CD4-positive, alpha-beta T cell treated with Interferon alpha-2 for 1 hour (primary cell): ENCODE measurements around the gene FANCC.

Source experiments
- DNase-seq, 2 donors: peaks; one replicate each; pipeline ENCODE4 v3.0.0-alpha.2; 2020 to 2022

FANCC gene

DNA sequence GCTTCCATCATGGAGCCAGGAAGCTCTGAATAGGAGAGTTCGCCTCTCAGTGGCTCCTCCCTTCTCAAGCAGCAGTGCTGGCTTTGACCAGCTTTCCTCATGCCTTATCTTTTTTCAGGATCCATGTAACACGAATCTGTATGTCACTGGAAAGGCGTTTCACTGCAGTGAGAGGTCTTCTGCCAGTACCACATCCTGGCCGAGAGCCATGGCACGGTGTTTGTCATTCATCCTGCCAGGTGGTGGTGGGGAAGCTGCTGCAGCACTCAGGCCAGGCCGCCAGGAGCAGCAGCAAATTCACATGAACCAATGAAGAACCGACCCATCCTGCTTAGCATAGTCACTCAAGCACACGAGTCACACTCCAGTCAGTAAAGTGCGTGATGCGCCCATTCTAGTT lies 179.0 kb downstream of the FANCC start:
- no peak for DNase-seq

DNA sequence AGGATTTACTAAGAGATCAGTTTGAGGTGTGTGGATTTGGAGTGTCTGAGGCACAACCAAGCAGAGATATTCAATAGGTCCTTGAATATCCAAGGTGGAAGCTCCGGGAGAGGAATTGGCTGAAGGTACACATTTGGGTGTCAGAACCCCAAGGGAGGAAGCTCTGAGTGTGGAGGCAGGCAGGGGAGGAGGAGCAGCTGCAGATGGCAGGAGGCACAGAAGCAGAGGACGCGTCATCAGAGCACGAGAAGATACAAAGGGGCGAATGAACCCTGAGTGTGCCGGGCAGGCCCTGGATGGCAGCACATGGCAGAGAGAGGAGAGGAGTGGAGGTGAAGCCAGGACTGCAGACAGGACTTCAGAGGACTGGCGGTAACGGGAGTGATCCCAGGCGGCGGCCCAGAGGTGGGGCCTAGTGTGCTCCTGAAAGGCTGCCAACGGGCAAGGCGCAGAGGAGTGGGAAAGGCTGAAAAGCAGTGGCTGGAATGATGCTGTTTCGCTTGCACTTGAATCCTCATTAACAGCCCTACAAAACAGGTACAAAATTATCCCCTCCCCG lies 179.8 kb downstream of the FANCC start:
- no peak for DNase-seq

DNA sequence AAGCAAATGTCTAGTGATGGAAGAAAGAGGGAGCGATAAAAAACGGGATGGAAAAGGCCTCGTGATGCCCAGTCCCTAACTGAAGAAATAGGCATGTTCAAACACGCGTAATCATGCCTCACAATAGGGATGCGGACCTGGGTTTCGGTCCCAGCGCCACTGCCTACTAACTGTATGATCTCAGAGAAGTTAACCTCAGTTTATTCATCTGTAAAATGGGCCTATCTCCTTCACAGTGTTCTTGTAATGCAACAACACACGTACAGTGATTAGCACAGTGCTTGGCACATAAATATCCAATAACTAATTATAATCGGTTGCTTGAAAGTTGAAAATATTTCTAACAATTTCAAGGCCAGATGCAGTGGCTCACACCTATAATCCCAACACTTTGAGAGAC lies 181.8 kb downstream of the FANCC start:
- DNase-seq = no peak

DNA sequence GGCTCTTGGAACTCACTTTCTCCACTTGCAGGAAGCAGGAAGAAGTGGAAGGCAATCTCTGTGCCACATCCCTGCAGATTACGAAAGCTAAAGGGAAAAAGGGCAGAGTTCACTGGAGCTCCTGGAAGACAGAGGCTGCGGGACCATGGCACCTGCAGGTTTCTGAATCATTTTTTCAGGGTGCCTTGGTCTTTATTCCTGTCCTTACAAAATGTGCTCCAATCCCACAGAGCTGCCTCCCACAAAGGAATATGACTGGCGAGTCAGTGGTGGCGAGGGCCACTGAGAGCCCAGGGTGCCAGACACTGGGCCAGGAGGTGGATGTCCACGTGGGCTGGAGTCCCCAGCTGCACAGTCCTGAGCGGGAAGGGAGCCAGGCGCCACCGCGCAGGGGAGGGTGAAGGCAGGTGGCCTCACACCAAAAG lies 183.0 kb downstream of the FANCC start:
- DNase-seq = no peak

DNA sequence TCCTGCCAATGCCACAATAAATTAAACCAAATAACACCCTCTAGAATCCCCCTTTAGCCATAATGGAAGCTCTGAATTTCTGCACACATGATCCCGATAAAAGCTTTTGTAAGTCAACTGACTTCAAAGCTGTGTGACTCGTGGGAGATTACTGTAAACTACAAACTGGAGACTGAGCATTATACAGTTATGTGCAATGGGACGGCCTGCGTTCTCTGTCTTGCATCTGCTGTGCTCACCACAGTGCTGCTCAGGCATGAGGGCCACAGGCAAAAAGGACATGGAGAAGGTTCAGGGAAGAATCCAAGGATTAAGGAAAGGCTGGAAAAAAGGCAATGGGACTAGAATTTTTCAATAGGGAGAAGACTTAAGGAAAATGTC lies 184.2 kb downstream of the FANCC start:
- no peak for DNase-seq

DNA sequence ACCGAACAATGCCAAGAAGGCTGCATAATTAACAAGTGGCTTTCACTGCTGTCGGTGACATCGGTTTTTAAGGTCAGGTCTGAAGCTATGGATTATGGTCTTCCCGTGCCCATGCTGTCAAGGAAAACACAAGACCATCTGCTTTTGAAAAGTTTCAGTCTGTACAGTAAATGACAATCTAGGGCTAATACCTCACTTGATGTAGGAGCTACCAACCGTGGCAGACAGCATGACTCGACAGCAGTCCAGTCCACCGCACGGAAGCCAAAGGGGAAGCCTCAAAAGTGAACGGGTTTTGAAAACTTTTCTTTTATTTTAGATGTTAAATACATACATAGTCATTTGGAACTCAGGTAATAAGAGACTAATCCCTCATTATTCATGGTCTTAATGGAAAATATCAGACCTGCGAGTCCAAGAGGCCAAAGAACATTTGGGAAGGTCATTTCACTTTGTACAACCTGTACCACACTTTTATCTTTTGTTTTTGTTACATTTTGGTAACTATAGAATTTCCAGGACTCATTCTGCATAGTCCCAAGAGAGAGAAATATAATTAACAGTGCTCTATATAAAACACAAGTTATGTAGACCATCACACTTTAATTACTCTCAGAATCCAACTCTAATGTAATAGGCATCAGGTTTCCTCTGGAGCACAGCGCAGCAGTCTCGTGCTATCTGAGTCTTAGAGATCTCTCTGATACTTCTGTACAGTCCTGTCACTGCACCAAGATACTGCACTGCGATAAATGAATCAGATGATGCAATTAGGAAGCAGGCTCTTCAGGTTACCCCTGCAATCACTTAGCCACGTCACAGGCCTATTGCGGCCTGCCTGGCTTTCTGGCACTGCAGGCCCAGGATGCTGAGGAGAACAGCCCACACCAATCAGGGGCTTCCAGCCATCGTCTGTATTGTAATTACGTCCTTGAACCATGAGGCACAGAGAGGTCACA lies 184.9 kb downstream of the FANCC start:
- DNase-seq = no peak

DNA sequence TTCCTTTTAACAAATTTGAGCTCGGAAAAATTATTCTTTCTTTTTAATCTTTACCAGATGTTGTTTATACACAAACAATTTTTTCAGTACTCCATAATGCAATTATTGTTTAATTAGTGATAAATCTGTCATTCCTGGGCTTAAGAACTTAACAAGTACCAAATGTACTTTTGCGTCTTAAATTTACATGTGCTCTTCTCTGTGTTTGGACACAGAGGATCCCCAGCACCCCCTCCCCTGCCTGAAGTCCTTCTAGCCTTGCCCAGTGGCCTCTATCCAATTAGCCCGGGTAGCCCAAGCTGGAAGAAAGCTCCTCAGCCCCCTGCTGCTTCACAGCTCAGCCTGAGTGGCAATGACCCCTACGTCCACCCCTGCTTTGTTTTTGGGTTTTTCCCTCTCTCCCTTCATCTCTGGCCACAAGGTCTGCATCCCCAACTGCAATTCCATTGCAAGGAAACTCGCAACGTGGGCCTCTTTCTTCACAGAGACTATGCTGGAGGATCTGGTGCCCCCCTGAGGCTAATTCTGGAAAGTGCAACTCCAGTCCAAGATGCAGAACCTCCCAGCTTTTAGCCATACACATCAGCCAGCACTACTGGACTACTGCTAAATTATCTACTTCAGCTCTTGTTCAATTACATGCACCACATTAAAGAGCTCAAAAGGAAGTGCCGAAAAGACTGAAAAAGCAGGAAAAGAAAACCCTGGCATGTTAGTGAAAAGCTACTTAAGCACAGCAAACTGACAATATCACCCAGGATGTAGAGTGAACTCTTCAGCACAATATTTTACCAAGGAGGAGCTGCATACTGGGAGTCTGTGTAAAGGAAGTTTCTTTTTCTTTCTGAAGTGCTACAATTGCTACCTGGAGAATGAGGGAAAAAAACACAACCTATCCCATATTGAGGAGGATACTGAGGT lies 186.2 kb downstream of the FANCC start:
- DNase-seq = peak; percentile 25 to 45

DNA sequence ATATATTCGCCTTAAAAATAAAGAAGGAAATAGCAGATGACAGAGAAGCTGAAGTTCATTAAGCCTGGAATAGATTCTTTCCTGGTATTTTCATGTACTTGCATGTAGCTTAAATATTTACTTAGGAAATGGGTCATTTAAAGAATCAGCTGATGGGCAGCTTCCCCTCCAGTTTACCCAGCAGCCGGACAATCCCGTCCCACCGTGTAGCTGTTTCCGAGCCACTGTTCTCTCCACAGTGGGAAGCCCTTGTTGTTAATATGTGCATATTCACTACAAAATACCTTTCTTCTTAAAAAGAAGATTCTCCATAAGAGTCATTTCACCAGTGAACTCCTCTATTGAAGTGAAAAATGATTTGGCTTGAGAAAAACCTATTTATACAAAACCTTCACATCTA lies 187.0 kb downstream of the FANCC start:
- no peak for DNase-seq

DNA sequence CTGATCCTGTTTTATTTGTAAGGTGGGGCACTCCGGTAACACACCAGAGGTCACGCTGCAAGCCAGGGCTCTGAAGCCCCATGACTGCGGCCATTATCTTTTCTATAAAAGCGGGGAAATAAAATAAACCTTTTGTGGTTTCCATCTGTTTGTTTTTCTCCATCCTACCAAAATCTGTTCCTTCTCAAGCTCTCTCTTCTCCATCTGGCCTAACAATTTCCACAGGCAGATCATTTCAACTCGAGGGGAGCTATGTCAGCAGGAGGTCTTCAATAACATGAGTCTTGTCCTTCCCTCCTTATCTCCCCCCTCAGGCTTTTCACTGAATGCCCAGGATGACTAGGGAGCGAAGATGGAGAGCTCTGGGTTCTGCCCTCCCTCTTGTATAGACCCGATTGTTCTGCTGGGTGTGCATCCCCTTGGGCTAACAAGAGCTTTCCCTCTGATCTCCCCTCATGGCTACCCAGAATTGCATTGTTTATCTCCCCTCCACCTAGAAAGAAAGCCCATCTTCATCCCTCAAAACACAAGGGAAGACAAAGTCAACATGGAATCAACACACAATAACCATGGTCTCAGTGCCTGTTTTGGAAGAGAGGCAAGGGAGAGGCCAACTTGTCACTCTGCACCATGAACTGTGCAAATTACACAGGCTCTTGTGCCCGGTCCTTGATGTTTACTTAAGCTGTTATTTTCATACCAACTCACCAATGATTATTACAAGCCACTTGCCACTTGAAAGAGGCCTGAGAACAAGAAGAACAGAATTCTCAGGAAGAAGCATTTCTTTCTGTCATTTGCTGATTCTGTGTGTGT lies 187.8 kb downstream of the FANCC start:
- DNase-seq = no peak

DNA sequence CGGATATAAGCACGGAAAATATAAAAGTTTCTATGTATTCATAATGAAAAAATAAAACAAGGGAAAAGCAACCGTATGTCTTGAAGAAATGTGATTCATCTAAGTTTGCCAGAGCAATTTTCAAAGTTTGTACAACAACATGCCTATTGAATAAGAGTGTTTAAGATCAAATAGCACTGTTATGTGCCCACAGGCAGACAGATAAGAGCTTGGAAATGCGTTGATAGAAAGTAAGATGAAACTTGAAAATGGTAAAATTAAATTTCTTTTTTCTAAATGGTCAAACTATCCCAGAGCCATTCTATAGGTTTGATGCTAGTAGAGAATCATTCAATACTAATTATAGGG lies 189.4 kb downstream of the FANCC start:
- DNase-seq = no peak

DNA sequence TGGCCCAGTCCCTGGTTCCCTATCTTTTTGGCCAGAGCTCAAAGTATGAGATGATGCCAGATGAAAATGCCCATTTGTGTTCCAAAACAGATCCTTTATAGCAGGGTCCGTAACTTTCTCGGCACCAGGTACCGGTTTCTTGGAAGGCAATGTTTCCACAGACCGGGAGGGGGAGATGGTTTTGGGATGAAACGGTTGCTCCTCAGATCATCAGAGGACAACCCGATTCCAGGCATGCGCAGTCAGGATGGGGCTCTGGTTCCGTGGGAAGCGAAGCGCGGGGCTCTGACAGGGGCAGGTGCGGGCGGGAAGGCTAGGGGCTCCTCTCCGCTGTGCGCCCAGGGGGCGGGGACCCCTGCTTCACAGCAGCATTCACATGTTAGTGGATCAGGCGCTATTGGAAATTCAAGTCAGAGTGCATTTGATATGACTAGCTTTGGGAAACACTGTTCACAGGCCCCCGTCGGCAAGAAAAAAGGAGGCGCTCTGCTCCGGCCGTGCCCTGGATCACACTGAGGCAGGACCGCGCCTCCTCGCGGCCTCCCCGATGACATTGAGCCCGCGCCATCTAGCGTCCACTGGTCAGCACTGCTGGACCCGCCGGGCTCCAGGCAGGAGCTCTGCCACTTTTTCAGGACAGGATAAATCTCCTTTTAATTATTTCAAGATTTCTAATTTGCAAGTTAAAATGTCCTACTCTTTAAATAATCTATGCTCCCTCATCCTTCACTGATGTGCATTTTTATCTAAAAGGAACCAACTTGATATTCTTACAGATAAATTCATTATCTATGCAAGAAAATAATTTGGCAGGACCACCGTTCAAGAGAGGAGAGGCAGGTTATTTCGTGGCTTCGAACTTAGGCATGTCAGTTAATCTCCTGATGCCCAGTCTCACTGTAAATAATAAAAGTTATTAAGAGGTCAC lies 190.0 kb downstream of the FANCC start:
- DNase-seq = peak; percentile 54 to 64

DNA sequence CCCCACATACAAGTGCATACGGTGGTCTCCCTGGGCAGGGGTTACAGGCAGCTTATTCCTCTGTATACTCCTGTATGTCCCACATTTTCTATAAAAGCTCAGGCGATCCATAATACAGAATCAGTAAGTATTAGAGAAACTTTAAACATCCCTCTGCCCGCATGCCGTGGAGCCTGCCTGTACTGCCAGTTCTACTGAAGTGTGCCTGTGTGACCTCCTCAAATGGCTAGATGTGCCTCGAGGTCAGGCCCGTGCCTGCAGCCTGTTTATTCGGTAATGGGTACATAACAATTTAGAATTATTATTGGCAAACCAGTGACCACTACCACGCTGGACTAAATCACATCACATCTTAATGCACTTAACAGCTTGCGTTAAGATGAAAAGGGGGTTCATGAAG lies 190.8 kb downstream of the FANCC start:
- no peak for DNase-seq

DNA sequence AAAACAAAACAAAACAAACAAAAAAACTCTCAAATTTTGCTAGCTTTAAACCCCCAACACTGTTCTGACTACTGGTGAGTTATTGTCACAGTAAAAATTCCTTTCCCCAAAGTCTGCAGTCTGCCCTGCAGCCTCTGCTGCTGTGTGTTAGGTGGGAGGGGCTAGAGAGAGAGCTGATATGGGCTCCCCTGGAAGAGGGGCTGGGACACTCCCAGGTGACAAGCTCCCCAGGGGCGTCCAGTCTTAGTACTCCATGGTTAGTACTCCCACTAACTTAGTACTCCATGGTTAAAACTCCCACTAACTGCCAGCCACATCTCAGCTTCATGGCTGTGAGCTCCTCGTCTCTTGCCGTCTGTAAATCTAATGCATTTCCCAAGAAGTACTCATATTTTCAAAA lies 191.9 kb downstream of the FANCC start:
- DNase-seq = no peak

DNA sequence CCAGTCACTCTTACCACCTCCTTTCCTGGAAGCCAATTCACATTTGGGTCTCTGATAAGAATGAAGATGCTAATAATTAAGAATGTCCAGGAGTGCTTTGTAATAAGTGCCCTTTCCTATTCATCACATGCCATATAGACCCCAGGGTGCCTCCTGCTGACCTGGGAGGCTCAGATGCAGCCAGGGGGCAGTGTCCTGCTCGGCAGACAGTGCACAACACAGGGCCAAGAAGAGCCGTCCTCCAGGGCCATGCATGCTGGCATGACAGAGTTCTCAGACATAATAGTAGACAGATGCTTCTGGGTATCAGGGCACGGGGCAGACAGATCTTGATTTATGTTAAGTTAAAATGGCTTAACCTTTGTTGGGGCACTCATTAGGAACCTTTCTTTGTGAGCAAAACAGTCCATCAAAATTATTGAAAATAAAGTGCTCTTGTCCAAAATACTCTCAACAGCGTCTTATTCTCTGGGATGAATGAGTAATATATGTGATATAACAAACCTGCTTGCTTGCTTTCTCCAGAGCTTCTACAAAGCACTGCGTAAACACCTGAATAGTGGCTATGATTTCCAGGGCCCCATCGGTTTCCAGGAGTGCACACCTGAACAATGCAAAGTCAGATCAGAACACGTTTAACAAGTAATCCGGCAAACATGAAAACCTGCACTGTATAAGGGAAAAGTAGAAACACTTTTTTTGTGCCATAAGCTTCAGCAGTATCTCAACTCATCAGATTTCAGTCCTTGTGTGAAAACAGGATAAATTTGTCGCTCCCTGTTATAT lies 192.7 kb downstream of the FANCC start:
- DNase-seq = no peak

DNA sequence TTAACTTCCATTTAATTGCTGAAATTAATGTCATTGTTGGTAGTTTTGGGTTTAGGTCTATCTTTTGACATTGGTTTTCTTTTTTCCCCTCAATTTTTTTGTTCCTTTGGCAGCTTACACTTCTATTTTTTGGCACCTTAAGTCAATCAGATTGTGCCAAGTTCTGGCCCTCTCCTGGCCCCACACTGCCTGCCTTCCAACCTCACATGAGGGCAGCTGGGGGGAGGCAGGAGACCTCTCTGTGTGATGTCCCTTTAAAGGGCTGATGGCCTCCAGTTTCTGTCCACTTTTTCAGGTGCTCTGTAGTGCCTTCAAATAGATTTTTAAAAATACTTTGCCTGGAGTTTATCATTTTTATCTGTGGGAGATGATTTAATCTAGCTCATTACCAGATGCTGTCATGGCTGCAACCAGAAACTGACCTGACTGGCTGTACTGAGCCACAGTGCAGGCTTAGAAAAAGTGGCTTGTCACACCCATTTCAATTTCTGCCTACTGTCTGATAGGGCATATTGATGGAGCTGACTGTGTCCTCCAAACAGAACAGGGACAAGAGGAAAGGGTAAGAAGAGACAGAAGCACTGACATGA lies 196.6 kb downstream of the FANCC start:
- no peak for DNase-seq

DNA sequence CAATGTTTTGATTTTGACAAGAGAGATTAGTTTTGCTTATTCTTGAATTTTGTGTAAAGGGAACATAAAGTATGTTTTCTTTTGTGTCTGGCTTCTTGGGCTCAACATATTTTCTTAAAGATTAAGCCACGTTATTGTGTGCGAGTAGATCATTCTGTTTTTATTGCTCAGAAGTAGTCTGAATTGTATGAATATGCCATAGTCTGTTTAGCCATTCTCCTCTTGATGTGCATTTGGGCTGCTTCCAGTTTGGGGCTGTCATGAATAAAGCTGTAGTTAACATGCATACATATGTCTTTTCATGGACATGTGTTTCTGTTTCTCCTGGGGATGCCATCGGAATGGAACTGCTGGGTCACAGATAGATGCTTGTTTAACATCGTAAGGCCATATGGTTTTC lies 198.9 kb downstream of the FANCC start:
- DNase-seq = no peak

DNA sequence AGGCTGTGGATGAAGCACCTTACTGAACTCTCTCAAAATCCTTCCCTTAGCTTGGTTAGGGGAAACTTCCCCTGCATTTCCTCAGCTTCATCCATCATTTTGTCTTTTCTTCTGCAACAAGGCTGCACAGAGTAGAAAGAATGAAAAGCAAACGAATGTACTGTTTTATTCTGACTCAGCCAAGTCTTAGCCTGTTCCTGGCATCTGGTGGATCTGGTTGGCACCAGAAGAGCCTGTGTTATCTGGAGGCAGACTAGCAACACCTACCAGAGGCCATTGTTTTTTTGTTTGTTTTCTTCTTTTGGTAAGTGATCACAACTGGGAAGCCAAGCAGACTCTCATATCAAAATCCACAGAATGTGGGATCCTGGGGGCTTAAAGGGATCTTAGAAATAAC lies 200.7 kb downstream of the FANCC start:
- DNase-seq = no peak

DNA sequence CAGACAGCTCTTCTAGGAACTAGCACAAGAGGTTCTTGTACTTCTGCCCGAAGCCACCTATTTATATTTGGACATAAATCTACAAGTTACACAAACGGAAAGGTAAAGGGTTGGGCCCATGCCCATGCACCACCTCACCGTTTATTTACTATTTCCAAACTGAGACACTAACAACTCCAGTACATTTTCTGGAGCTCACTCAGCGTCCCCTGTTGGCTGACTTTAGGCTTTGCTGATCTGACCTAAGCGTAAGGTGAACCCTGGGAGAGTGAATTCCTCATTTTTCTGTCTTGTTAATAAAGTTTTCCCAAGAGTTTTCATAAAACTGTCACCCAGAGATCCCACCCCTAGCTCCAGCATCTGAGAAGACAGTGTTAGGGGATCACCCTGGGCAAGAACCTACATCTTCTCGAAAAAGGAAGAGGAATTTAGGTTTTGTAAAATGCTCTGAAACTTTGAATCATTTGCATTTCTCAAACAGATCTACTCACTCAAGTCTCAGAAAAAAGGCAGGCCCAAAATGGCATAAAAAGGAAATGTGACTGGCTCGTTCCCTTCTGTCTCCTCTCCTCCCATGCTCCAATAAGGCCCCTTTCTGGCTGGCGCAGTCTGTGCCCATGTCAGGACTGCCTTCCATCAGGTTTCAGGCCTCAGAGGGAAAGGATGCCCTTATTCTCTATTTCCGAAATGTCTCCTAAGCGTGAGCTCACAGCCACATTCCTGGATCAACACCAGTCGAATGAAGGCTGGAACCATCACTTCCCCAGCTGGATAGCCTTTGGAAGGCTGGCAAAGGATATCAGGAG lies 201.3 kb downstream of the FANCC start:
- DNase-seq = no peak

DNA sequence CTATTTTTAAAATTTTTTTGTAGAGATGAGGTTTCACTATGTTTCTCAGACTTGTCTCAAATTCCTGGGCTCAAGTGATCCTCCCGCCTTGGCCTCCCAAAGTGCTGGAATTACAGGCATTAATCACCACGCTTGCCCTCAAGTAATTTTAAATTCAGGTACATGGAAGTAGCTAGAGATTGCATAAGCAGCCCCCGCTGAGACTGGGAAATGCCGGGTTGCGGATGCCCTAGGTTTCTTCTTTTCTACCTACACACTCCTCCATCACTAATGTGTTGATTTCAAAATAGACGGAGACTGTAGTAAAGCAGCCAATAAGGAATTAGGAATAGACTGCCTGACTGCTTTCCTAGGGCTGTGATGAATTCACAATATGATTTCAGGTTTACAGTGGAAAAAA lies 202.4 kb downstream of the FANCC start:
- DNase-seq = no peak
